ENCODE measurements around the gene ARHGAP6.

DNA sequence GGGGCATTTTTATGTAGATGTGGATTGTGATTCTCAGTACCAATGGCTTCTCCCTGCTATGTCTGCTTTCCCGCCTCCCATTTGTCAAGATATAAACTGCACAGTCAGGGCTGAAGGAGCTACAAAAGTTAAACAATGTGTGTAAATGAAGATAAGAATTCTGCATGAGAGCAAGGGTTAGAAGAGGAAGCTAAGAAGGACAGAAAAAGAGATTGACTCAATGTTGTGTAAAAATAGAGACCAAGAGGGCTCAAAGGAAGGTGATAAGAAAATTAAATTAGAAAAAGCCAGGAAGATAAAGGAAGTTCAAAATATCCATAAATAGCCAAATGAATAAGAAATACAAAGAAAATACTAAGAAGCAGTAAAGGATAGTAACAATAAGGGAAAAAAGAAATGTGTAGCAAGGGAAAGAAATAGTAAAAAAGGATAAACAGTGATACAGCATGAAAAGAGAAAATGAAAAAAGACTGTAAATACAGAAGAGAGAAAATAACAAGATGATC lies 290.1 kb downstream of the ARHGAP6 start:
- TF ChIP-seq, protein P1, sequence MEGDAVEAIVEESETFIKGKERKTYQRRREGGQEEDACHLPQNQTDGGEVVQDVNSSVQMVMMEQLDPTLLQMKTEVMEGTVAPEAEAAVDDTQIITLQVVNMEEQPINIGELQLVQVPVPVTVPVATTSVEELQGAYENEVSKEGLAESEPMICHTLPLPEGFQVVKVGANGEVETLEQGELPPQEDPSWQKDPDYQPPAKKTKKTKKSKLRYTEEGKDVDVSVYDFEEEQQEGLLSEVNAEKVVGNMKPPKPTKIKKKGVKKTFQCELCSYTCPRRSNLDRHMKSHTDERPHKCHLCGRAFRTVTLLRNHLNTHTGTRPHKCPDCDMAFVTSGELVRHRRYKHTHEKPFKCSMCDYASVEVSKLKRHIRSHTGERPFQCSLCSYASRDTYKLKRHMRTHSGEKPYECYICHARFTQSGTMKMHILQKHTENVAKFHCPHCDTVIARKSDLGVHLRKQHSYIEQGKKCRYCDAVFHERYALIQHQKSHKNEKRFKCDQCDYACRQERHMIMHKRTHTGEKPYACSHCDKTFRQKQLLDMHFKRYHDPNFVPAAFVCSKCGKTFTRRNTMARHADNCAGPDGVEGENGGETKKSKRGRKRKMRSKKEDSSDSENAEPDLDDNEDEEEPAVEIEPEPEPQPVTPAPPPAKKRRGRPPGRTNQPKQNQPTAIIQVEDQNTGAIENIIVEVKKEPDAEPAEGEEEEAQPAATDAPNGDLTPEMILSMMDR (IDR thresholded peaks at IDR 0.05): no peak
- no peak for TF ChIP-seq POLR2A (IDR thresholded peaks at IDR 0.05)

All from Peyer's patch (tissue), 4 donors.